OCI-LY1 (cell line): ENCODE results near the gene TTPAL.

Experiments used
- EZH2 ChIP-seq: fragments of 200-600 bp; sonication (generic), shearing (Covaris generic); IDR thresholded peaks from 2 replicates; pipeline ENCODE4 v1.8.0; 2017; ENCODE audit warnings: borderline replicate concordance, mixed run types, mild to moderate bottlenecking, antibody characterized with exemption, low read length, moderate library complexity, mixed read lengths
- TF ChIP-seq, protein P1 (sequence below): fragments of 200-600 bp; sonication (generic), shearing (Covaris generic); IDR thresholded peaks from 2 replicates; pipeline ENCODE4 v1.5.1; 2017; ENCODE audit warnings: mild to moderate bottlenecking, antibody characterized with exemption, low read length, moderate library complexity, mixed read lengths

DNA sequence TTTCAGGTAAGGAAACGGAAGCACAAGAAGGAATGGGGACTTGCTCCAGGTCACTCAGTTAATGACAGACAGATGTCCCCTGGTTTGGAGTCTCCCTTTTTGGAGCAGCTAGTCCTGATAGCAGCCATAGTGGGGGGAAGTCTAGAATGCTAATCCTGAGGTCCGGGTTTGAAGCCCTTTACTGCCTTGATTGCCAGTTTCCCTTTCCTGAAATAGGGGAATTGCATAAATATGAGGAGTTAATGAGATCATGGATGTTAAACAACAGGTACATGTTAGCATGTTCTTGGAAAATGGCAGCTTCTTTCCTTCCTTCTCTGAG lies 341 bp upstream of the TTPAL start:
- TF ChIP-seq, protein P1, sequence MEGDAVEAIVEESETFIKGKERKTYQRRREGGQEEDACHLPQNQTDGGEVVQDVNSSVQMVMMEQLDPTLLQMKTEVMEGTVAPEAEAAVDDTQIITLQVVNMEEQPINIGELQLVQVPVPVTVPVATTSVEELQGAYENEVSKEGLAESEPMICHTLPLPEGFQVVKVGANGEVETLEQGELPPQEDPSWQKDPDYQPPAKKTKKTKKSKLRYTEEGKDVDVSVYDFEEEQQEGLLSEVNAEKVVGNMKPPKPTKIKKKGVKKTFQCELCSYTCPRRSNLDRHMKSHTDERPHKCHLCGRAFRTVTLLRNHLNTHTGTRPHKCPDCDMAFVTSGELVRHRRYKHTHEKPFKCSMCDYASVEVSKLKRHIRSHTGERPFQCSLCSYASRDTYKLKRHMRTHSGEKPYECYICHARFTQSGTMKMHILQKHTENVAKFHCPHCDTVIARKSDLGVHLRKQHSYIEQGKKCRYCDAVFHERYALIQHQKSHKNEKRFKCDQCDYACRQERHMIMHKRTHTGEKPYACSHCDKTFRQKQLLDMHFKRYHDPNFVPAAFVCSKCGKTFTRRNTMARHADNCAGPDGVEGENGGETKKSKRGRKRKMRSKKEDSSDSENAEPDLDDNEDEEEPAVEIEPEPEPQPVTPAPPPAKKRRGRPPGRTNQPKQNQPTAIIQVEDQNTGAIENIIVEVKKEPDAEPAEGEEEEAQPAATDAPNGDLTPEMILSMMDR: no peak
- no peak for TF ChIP-seq EZH2
